Thoracic aorta (tissue), 2 donors: ENCODE data around the gene RPTOR. TPM values are rescaled to one million over a fixed set of nuclear protein-coding genes. Genes with fewer than 3 reads are reported as not detected.

Experiments used
- ATAC-seq: fragments of 150-250 bp; one replicate; pipeline ENCODE4 v1.8.0; 2017; ENCODE audit warnings: low read depth; ENCODE audit not compliant: insufficient number of reproducible peaks, low FRiP score
- DNase-seq: peaks from one replicate; pipeline ENCODE4 v3.0.0-alpha.2; 2020; ENCODE audit warnings: low spot score
- H3K27ac ChIP-seq, 2 donors: fragments of 200-600 bp; sonication (generic); 1 replicate in 1 of 2; 2 replicates in 1 of 2; pipeline ENCODE4 v1.5.1; 2016; ENCODE audit warnings: mild to moderate bottlenecking in 2 of 2, moderate library complexity in 2 of 2
- H3K27me3 ChIP-seq: fragments of 200-600 bp; sonication (generic); replicated peaks from 2 replicates; pipeline ENCODE4 v1.6.0; 2016; ENCODE audit warnings: mild to moderate bottlenecking; ENCODE audit not compliant: insufficient read depth
- H3K36me3 ChIP-seq: fragments of 200-600 bp; sonication (generic); one replicate; pipeline ENCODE4 v1.5.1; 2016
- H3K4me1 ChIP-seq, 2 donors: fragments of 200-600 bp; sonication (generic); 1 replicate in 1 of 2; 2 replicates in 1 of 2; pipeline versions ENCODE4 v1.5.1 to v1.6.0; 2016; ENCODE audit warnings: low read depth in 2 of 2, mild to moderate bottlenecking in 1 of 2; ENCODE audit not compliant: control insufficient read depth in 1 of 2
- H3K4me3 ChIP-seq: fragments of 200-600 bp; sonication (generic); 2 replicates; pipeline ENCODE4 v1.5.1; 2016; ENCODE audit warnings: mild to moderate bottlenecking
- H3K9me3 ChIP-seq: fragments of 200-600 bp; sonication (generic); 2 replicates; pipeline ENCODE4 v1.5.1; 2016
- CTCF ChIP-seq: fragments of 200-600 bp; sonication (generic); IDR thresholded peaks from one replicate; pipeline ENCODE4 v1.5.1; 2019; ENCODE audit warnings: antibody characterized with exemption
- total RNA-seq, 2 donors: library from RNA; depleted of rRNA; stranded (reverse); fragments of >200 nt; gene quantifications; one replicate each; pipeline versions ENCODE4 v1.1.0 to v1.2.3, GENCODE V29; 2016

RPTOR gene
- total RNA-seq, 2 donors from 2014 or later = 42.0 to 47.4 TPM

GRCh38 chr17:80977172-80977571 is 432.5 kb downstream of the RPTOR start:
- Histone ChIP-seq H3K9me3 (no peaks in the 10 kb centered on the region), H3K36me3 (no peaks in the 10 kb centered on the region), H3K4me3 (no peak overlapping the region), H3K27me3 (no peaks in the 10 kb centered on the region), H3K27ac (no peak overlapping the region), H3K4me1 (peaks cover 6 to 10% of the 10 kb centered on the region in 2 donors)
- ATAC-seq (no peak), DNase-seq (no peak)
- TF ChIP-seq CTCF = no peak

GRCh38 chr17:80978499-80979497 is 434.2 kb downstream of the RPTOR start:
- Histone ChIP-seq H3K4me1 (peaks cover 6 to 10% of the 10 kb centered on the region in 2 donors), H3K27me3 (no peaks in the 10 kb centered on the region), H3K4me3 (no peak overlapping the region), H3K36me3 (no peaks in the 10 kb centered on the region), H3K9me3 (no peaks in the 10 kb centered on the region), H3K27ac (no peak overlapping the region)
- ATAC-seq (no peak), DNase-seq (no peak)
- TF ChIP-seq CTCF = no peak

GRCh38 chr17:80979547-80980378 is 435.1 kb downstream of the RPTOR start:
- Histone ChIP-seq H3K4me1 (peaks cover 6 to 18% of the 10 kb centered on the region in 2 donors), H3K27me3 (no peaks in the 10 kb centered on the region), H3K9me3 (no peaks in the 10 kb centered on the region), H3K36me3 (no peaks in the 10 kb centered on the region), H3K4me3 (no peak overlapping the region), H3K27ac (no peak overlapping the region)
- no peak for ATAC-seq
- no peak for DNase-seq
- TF ChIP-seq CTCF = no peak

GRCh38 chr17:80980397-80981061 is 435.9 kb downstream of the RPTOR start:
- TF ChIP-seq CTCF = no peak
- no peak for ATAC-seq
- Histone ChIP-seq H3K27me3 (no peaks in the 10 kb centered on the region), H3K4me1 (peaks cover 6 to 24% of the 10 kb centered on the region in 2 donors), H3K36me3 (no peaks in the 10 kb centered on the region), H3K4me3 (peak overlapping the region; percentile 46), H3K27ac (no peak overlapping the region), H3K9me3 (no peaks in the 10 kb centered on the region)
- no peak for DNase-seq
